Measurements from ENCODE around the gene SSC4D. TPM values are rescaled to one million over a fixed set of nuclear protein-coding genes. Genes with fewer than 3 reads are reported as not detected.
A peak's percentile ranks its signal among the peaks of the same experiment; 100 is the strongest.

The SSC4D gene
- total and polyA plus RNA-seq, 2 experiments from 2014 or later = 4.9 to 11.4 TPM

GRCh38 chr7:76428149-76428823 is 18.8 kb upstream of the SSC4D start:
- ATAC-seq = peak; percentile 27
- Histone ChIP-seq H3K79me2 (replicated peaks; ENCODE audit: insufficient read depth) (no peaks in the 10 kb centered on the region), H3K27ac (ENCODE audit: low read depth) (no peak overlapping the region), H3K9me2 (ENCODE audit: insufficient read depth) (no peaks in the 10 kb centered on the region), H3K4me3 (no peak overlapping the region), H3K36me3 (ENCODE audit: insufficient read depth) (no peaks in the 10 kb centered on the region), H4K20me1 (replicated peaks; ENCODE audit: insufficient read depth) (no peaks in the 10 kb centered on the region), H3K4me1 (ENCODE audit: insufficient read depth) (peaks cover 16% of the 10 kb centered on the region), H3K4me2 (0 out of 2 replicates have a peak overlapping the region, but pooled peaks have one; percentile 15), H2AFZ (peak overlapping the region; percentile 35; the same call in 1 of the 2 replicates), H3K27me3 (ENCODE audit: insufficient read depth) (no peaks in the 10 kb centered on the region), H3F3A (replicated peaks; ENCODE audit: low read depth) (no peaks in the 10 kb centered on the region)
- peaks cover 22% of the 10 kb centered on the region for H3K4me1 Mint-ChIP-seq
- no peak for DNase-seq (ENCODE audit: low spot score)
- no peak overlapping the region for H3K4me3 Mint-ChIP-seq
- no peaks in the 10 kb centered on the region; the same call in 2 of the 3 replicates for H3K36me3 Mint-ChIP-seq (ENCODE audit: low read depth)
- H3K9me3 Mint-ChIP-seq = peaks cover 3% of the 10 kb centered on the region; the same call in 2 of the 3 replicates
- H3K27me3 Mint-ChIP-seq (ENCODE audit: insufficient read depth, low read depth, poor library complexity) = peaks cover 12% of the 10 kb centered on the region
- no peak overlapping the region for H3K27ac Mint-ChIP-seq
- TF ChIP-seq JUNB (IDR thresholded peaks at IDR 0.05; ENCODE audit: unreplicated experiment) (no peak), REST (IDR thresholded peaks at IDR 0.05; ENCODE audit: unreplicated experiment) (no peak), CREB1 (CRISPR knock-in tag; IDR thresholded peaks at IDR 0.05; ENCODE audit: low read depth) (no peak), NANOG (IDR thresholded peaks at IDR 0.05; ENCODE audit: borderline replicate concordance) (no peak), CTCF (conservative IDR thresholded peaks at IDR 0.05; ENCODE audit: low read depth in 2 of 2) (no peak), STAT1 (IDR thresholded peaks at IDR 0.05; ENCODE audit: unreplicated experiment) (no peak), ZNF462 (CRISPR knock-in tag; IDR thresholded peaks at IDR 0.05) (no peak), ZNF114 (CRISPR knock-in tag; IDR thresholded peaks at IDR 0.05) (no peak)
